ENCODE measurements around the gene SLC22A23.

DNA sequence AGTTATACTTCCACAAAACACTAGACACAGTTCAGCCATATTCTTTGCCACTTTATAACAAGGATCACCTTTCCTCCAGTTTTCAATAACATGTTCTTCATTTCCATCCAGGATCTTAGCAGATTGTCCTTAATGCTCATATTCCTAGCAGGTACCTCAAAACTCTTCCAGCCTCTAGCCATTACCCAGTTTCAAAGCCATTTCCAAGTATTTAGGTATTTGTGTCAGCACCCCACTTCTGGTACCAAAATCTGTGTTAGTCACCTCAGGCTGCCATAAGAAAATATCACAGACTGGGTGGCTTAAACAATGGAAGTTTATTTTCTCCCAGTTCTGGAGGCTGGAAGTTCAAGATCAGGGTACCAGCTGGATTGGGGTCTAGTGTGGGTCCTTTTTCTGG lies 23.2 kb upstream of the SLC22A23 start:
- TF ChIP-seq, protein P1, sequence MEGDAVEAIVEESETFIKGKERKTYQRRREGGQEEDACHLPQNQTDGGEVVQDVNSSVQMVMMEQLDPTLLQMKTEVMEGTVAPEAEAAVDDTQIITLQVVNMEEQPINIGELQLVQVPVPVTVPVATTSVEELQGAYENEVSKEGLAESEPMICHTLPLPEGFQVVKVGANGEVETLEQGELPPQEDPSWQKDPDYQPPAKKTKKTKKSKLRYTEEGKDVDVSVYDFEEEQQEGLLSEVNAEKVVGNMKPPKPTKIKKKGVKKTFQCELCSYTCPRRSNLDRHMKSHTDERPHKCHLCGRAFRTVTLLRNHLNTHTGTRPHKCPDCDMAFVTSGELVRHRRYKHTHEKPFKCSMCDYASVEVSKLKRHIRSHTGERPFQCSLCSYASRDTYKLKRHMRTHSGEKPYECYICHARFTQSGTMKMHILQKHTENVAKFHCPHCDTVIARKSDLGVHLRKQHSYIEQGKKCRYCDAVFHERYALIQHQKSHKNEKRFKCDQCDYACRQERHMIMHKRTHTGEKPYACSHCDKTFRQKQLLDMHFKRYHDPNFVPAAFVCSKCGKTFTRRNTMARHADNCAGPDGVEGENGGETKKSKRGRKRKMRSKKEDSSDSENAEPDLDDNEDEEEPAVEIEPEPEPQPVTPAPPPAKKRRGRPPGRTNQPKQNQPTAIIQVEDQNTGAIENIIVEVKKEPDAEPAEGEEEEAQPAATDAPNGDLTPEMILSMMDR (IDR thresholded peaks at IDR 0.05; ENCODE audit: low read depth, low read length, poor library complexity, severe bottlenecking), result no peak
- TF ChIP-seq EZH2phosphoT487 (IDR thresholded peaks at IDR 0.05; ENCODE audit: borderline replicate concordance, low read length), result no peak

Measured in DOHH2 (cell line).